AG04449 (cell line): ENCODE results near the gene OBSCN.

Experiments used
- CTCF ChIA-PET: fragments of 350-600 bp; formaldehyde crosslinking; extraction: SDS; loops from one replicate; lab custom pipeline; 2021; ENCODE audit warnings: antibody characterized with exemption; lab: Yijun Ruan, JAX
- POLR2A ChIA-PET: fragments of 400-600, 350-600 bp; formaldehyde crosslinking; extraction: SDS; loops from one replicate; lab custom pipeline; 2020; ENCODE audit warnings: antibody characterized with exemption, inconsistent platforms; lab: Yijun Ruan, JAX
- DNase-seq: peaks from one replicate; pipeline ENCODE4 v3.0.0-alpha.2; 2010; ENCODE audit warnings: low read depth, low spot score
- H3K4me3 ChIP-seq: 2 replicates; pipeline ENCODE4 v1.5.1; 2011; ENCODE audit warnings: low read depth, mild to moderate bottlenecking, control low read depth, low read length
- TF ChIP-seq, protein P1 (sequence below): IDR thresholded peaks from one replicate; pipeline ENCODE4 v1.5.1; 2011; ENCODE audit warnings: mild to moderate bottlenecking, moderate library complexity, low read length, control low read depth, inconsistent platforms; ENCODE audit not compliant: insufficient read depth; ENCODE audit errors: missing control alignments

OBSCN gene

DNA sequence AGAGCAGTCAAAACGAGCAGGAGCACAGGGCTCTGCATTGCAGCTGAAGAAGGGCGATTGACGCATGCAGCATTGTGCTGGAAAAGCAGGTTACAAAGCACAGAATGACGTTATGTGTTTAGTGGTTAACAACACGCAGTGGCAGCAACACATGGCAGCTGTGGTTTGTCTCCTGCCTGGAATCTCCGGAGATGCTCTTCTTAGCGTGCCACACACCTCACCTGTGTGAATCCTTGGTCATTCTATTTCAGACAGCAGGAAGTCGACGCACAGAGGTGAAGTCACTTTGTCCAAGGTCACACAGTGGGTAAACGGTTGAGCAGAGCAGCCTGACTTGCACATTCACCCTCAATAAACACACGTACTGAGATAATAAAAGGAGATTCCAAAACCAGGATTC lies 14.7 kb downstream of the OBSCN start:
- TF ChIP-seq, protein P1, sequence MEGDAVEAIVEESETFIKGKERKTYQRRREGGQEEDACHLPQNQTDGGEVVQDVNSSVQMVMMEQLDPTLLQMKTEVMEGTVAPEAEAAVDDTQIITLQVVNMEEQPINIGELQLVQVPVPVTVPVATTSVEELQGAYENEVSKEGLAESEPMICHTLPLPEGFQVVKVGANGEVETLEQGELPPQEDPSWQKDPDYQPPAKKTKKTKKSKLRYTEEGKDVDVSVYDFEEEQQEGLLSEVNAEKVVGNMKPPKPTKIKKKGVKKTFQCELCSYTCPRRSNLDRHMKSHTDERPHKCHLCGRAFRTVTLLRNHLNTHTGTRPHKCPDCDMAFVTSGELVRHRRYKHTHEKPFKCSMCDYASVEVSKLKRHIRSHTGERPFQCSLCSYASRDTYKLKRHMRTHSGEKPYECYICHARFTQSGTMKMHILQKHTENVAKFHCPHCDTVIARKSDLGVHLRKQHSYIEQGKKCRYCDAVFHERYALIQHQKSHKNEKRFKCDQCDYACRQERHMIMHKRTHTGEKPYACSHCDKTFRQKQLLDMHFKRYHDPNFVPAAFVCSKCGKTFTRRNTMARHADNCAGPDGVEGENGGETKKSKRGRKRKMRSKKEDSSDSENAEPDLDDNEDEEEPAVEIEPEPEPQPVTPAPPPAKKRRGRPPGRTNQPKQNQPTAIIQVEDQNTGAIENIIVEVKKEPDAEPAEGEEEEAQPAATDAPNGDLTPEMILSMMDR = no peak
- POLR2A ChIA-PET = no interaction called here
- no peak overlapping the region for H3K4me3 ChIP-seq
- CTCF ChIA-PET = interaction anchor here (0.8 to 3.3 kb wide), 2 partner anchors 8 to 278 kb away, joined by 3 to 15 read pairs; no protein-coding TSS in a partner anchor
- no peak for DNase-seq

DNA sequence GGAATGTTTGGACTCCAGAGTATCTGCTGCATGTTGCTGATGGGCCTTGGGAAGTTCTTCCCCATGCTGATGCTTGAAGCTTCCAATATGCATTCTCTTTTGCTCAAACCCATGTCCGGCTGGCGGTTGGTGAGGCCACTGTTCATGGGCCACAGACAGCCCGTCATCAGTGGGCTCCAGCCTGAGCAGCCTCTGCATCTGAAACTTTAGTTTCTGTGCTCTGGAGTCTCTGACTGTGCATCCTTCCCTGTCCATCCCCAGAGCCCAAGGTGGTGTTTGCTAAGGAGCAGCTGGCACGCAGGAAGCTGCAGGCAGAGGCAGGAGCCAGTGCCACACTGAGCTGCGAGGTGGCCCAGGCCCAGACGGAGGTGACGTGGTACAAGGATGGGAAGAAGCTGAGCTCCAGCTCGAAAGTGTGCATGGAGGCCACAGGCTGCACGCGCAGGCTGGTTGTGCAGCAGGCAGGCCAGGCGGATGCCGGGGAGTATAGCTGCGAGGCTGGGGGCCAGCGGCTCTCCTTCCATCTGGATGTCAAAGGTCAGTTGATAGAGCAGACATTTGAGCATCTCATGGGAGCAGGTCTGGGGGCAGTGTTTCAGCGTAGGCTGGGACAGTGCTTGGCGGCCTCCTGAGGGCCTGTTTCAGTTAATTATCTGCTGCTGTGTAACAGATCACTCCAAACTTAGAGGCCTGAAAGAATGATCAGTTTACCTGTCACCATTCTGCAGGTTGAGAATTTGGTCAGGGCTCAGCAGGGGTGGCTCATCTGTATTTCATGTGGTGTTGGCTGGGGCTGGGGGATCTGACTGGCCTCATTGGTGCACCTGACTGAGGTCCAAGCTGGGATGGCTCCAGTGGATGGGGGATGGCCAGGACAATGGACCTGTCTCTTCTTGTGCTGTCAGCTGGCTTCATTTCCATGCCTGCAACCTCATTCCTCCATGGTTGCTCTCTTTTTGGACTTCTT lies 16.6 kb downstream of the OBSCN start:
- ChIA-PET CTCF (interaction anchor here (0.6 to 3.3 kb wide), 3 partner anchors 7 to 12 kb away, joined by 3 to 15 read pairs (median 3); no protein-coding TSS in a partner anchor), POLR2A (no interaction called here)
- TF ChIP-seq, protein P1 = no peak
- DNase-seq = no peak
- no peak overlapping the region for H3K4me3 ChIP-seq

DNA sequence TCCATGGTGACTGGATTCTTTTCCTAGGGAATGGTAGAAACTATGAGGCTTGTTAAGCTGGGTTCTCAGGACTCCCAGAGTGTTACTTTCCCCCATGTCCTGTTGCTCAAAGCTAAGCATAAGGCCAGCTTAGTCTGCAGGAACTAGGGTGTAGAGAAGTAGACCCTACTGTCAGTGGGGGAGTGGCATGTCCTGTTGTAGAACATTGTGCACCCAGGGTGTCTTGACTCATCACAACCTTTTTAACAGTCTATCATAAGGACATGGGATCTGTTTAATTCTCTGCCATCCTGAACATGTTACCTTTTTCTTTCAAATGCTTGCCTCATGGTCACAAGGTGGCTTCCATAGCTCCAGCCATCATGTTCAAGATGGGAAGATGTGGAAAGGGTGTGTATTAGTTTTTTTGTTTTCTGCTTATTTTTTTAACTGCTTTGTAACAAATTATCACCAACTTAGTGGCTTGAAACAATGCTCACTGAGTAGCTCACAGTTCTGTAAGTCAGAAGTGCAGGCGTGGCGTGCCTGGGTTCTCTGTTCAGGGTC lies 17.4 kb downstream of the OBSCN start:
- TF ChIP-seq, protein P1 = no peak
- ChIA-PET CTCF (interaction anchor here (3.3 kb wide), 1 partner anchor 11 kb away, joined by 15 read pairs; no protein-coding TSS in a partner anchor), POLR2A (no interaction called here)
- H3K4me3 ChIP-seq = no peak overlapping the region
- DNase-seq = no peak

DNA sequence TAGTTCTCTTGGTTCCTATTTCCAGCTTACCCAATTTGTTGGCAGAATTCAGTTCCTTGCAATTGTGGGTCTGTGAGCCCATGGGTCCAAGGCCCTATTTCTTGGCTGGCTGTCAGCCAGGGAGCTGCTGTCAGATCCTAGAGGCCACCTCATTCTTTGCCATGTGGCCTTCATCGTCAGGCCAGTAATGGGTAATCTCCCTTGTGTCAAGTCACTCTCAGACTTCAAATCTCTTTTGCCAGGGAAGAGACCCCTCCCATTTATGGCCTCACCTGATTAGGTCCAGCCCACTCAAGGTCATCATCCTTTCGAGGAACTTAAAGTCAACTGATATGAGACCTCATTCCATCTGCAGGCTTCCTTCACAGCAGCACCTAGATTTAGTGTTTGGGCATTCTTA lies 17.9 kb downstream of the OBSCN start:
- TF ChIP-seq, protein P1 = no peak
- ChIA-PET POLR2A (no interaction called here), CTCF (interaction anchor here (3.3 kb wide), 1 partner anchor 11 kb away, joined by 15 read pairs; no protein-coding TSS in a partner anchor)
- no peak for DNase-seq
- H3K4me3 ChIP-seq = no peak overlapping the region

GRCh38 chr1:228226141-228226874 lies 18.5 kb downstream of the OBSCN start:
- TF ChIP-seq, protein P1 = no peak
- no peak overlapping the region for H3K4me3 ChIP-seq
- POLR2A ChIA-PET = no interaction called here
- CTCF ChIA-PET = interaction anchor here (0.8 kb wide), 1 partner anchor 9 kb away, joined by 3 read pairs; no protein-coding TSS in a partner anchor
- no peak for DNase-seq
